Effector memory CD8-positive, alpha-beta T cell (primary cell): ENCODE measurements around the gene FGFR2.
"Not testable (repeated sequence)": the region's sequence is repeated elsewhere in the genome, so short reads cannot be mapped to it uniquely, and the experiment has no call there.

Experiments used
- ATAC-seq: fragments of 150-1000 bp; cut with Tn5 transposase; replicated peaks from 2 replicates; pipeline ENCODE4 v1.10.0; 2021; ENCODE audit warnings: mild to moderate bottlenecking, moderate library complexity
- DNase-seq, 3 experiments: peaks; one replicate each; pipeline ENCODE4 v3.0.0; 2021
- H3K27ac Mint-ChIP-seq, 2 donors: one replicate each; pipeline ENCODE4 v1.8.0; 2022; ENCODE audit warnings: mild to moderate bottlenecking in 2 of 2, mixed read lengths in 2 of 2, moderate library complexity in 2 of 2
- H3K27me3 Mint-ChIP-seq, 2 donors: one replicate each; pipeline ENCODE4 v1.8.0; 2022; ENCODE audit warnings: mixed read lengths in 2 of 2
- H3K36me3 Mint-ChIP-seq: one replicate; pipeline ENCODE4 v1.8.0; 2022; ENCODE audit warnings: mild to moderate bottlenecking, moderate library complexity, mixed read lengths; ENCODE audit not compliant: insufficient read depth
- H3K4me1 Mint-ChIP-seq, 2 donors: one replicate each; pipeline ENCODE4 v1.8.0; 2022; ENCODE audit warnings: low read depth in 2 of 2, mixed read lengths in 2 of 2
- H3K4me3 Mint-ChIP-seq, 2 donors: one replicate each; pipeline ENCODE4 v1.8.0; 2022; ENCODE audit warnings: mild to moderate bottlenecking in 2 of 2, mixed read lengths in 2 of 2, moderate library complexity in 2 of 2
- H3K9me3 Mint-ChIP-seq, 2 donors: one replicate each; pipeline ENCODE4 v1.8.0; 2022; ENCODE audit warnings: mixed read lengths in 2 of 2

The FGFR2 gene

GRCh38 chr10:121526135-121526790 is 72.0 kb downstream of the FGFR2 start:
- H3K36me3 Mint-ChIP-seq = no peaks in the 10 kb centered on the region
- peaks cover 4 to 9% of the 10 kb centered on the region in 2 donors for H3K4me1 Mint-ChIP-seq
- peak overlapping the region; percentile 21 to 52 for H3K27ac Mint-ChIP-seq
- ATAC-seq = no peak
- no peaks in the 10 kb centered on the region for H3K9me3 Mint-ChIP-seq
- H3K4me3 Mint-ChIP-seq = peak overlapping the region in 1 of 2 donors; percentile 20
- DNase-seq = no peak
- H3K27me3 Mint-ChIP-seq = no peaks in the 10 kb centered on the region

- Mint-ChIP-seq H3K4me1 (peaks cover 4 to 9% of the 10 kb centered on the region in 2 donors), H3K27ac (peak overlapping the region in 1 of 2 donors; percentile 47), H3K27me3 (no peaks in the 10 kb centered on the region), H3K9me3 (no peaks in the 10 kb centered on the region), H3K4me3 (no peak overlapping the region), H3K36me3 (no peaks in the 10 kb centered on the region)
- ATAC-seq (no peak), DNase-seq (no peak)
These were observed 72.8 kb downstream of the FGFR2 start for GRCh38 chr10:121525251-121526134.

DNA sequence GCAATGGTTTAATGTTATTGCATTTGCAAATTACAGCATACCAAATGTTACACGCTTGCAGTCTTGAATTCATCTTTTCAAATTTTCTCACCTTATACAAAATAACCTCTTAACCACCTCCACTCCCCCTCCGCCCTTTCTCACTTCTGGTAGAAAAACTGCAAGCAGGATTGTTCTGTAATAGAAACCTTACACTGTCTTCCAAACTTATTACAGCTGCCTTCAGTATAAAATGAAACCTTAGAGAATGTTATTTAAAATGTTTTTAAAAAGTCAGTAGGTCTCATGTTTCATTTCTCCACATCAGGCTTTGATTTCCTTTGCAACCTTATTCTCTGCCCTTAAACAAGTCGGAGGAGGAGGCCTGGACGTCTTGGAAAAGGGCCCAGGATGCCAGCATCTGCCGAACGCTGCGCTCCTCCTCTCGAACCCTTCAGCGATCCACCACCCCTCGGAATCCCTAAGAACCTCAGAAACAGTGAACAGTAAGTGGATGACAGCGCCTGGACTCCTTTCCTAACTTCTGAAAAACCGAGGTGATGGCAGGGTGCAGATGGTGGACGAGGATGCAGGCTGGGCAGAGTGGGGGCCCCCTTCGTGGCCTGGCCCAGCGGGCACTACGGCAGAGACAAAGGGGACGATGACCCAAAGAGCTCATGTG is 74.0 kb downstream of the FGFR2 start:
- peak; percentile 42 for ATAC-seq
- no peaks in the 10 kb centered on the region for H3K36me3 Mint-ChIP-seq
- H3K9me3 Mint-ChIP-seq = no peaks in the 10 kb centered on the region
- H3K27me3 Mint-ChIP-seq = no peaks in the 10 kb centered on the region
- no peak for DNase-seq
- peaks cover 4 to 9% of the 10 kb centered on the region in 2 donors for H3K4me1 Mint-ChIP-seq
- peak overlapping the region; percentile 2 to 87 for H3K27ac Mint-ChIP-seq
- peak overlapping the region; percentile 9 to 39 for H3K4me3 Mint-ChIP-seq

DNA sequence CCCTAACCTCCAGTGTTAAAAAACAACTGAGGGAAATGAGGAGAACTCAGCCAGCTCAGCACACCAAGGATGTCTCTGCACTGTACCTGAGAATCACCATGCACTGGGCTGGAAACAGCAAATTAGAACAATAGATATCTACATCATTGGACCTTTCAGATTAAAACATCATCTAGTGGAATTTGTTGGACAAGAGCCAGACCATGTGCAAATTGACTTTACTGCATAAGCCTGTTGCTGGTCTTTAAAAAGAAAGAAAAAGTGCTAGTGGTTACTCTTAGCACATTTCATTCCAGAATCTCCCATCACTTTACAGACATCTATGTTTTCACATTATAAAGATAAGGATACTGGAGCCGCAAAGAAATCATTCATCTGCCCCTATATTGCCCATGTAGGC is 75.4 kb downstream of the FGFR2 start:
- Mint-ChIP-seq H3K36me3 (no peaks in the 10 kb centered on the region), H3K9me3 (no peaks in the 10 kb centered on the region), H3K4me1 (peaks cover 4 to 9% of the 10 kb centered on the region in 2 donors), H3K27me3 (no peaks in the 10 kb centered on the region), H3K4me3 (no peak overlapping the region), H3K27ac (peak overlapping the region in 1 of 2 donors; percentile 60)
- DNase-seq (no peak), ATAC-seq (no peak)

- Mint-ChIP-seq H3K4me3 (no peak overlapping the region), H3K4me1 (peaks cover 4 to 9% of the 10 kb centered on the region in 2 donors), H3K27me3 (no peaks in the 10 kb centered on the region), H3K36me3 (no peaks in the 10 kb centered on the region), H3K27ac (no peak overlapping the region), H3K9me3 (no peaks in the 10 kb centered on the region)
- ATAC-seq (no peak), DNase-seq (no peak)
These were observed 76.3 kb downstream of the FGFR2 start for GRCh38 chr10:121521794-121522556.

- ATAC-seq, H3K27me3 Mint-ChIP-seq, H3K4me3 Mint-ChIP-seq, DNase-seq, H3K36me3 Mint-ChIP-seq, H3K9me3 Mint-ChIP-seq, H3K27ac Mint-ChIP-seq: not testable (repeated sequence)
- H3K4me1 Mint-ChIP-seq = peaks cover 3 to 14% of the 10 kb centered on the region in 2 donors
These were observed 77.7 kb downstream of the FGFR2 start for GRCh38 chr10:121520526-121520925.

- Mint-ChIP-seq H3K27ac (no peak overlapping the region), H3K9me3 (peaks cover 0 to 1% of the 10 kb centered on the region in 2 donors), H3K4me1 (peaks cover 3 to 14% of the 10 kb centered on the region in 2 donors), H3K4me3 (no peak overlapping the region), H3K36me3 (no peaks in the 10 kb centered on the region), H3K27me3 (no peaks in the 10 kb centered on the region)
- ATAC-seq (no peak), DNase-seq (no peak)
These were observed 78.2 kb downstream of the FGFR2 start for GRCh38 chr10:121519901-121520493.

- no peak overlapping the region for H3K27ac Mint-ChIP-seq
- DNase-seq (no peak), ATAC-seq (no peak)
- peaks cover 4 to 14% of the 10 kb centered on the region in 2 donors for H3K4me1 Mint-ChIP-seq
- H3K9me3 Mint-ChIP-seq = peaks cover 0 to 2% of the 10 kb centered on the region in 2 donors
- H3K36me3 Mint-ChIP-seq = no peaks in the 10 kb centered on the region
- no peak overlapping the region for H3K4me3 Mint-ChIP-seq
- no peaks in the 10 kb centered on the region for H3K27me3 Mint-ChIP-seq
These were observed 78.8 kb downstream of the FGFR2 start for GRCh38 chr10:121519411-121519810.

DNA sequence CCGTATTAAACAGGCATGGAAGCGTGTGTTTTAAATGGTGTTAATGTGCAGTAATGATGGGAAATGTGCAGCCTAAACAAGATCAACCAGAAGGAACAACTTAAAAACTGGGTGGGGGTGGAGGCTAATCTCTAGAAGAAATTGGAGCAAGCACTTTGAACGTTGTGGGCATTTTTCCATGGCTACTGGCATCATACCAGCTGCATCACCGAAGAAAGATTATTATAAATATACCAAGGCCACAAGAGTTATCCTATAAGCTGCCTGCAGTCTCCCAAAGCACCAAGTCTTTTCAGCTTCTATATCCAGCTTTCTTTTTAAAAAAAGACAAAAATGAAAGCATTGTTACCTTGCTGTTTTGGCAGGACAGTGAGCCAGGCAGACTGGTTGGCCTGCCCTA is 79.9 kb downstream of the FGFR2 start:
- DNase-seq = no peak
- Mint-ChIP-seq H3K27me3 (no peaks in the 10 kb centered on the region), H3K4me3 (no peak overlapping the region), H3K36me3 (no peaks in the 10 kb centered on the region), H3K27ac (no peak overlapping the region), H3K9me3 (peaks cover 0 to 2% of the 10 kb centered on the region in 2 donors), H3K4me1 (peaks cover 4 to 9% of the 10 kb centered on the region in 2 donors)
- ATAC-seq = no peak

DNA sequence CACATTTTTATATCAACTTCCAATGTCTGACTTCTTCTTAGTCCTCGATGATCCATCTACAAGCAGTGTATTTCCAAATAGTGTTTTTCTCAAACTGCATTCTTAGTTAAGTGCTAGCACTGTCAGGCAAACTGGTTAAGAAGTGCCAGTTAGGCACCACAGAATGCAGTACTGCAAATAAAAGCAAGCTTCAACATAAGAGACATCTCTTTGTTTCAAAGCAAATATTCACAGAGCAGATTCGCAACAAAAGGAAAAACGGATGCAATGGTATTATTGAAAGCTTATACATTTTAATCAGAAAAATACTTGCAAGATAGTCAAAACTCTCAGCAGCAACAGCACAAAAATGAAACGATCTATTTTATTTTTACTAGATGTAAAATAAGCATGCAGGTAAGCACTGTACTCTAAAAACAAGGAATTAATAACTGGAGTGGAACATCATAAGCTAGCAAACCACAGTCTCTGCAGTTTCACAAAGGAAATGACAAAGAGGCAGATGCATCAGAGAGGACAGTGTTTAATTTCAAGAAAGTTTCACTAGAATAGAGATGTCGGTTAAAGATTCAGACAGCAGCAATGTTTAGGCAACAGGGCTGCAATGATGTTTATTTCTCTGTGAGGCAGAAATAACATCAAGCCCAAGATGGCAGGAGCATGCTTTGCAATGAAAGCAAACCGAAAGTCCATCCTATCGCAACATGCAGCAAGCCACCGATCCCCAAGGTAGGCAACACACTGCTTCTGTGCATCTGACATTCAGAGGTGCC is 82.0 kb downstream of the FGFR2 start:
- Mint-ChIP-seq H3K27me3 (no peaks in the 10 kb centered on the region), H3K4me3 (peak overlapping the region; percentile 42 to 49), H3K9me3 (peaks cover 0 to 2% of the 10 kb centered on the region in 2 donors), H3K4me1 (peaks cover 3 to 5% of the 10 kb centered on the region in 2 donors), H3K36me3 (no peaks in the 10 kb centered on the region), H3K27ac (peak overlapping the region; percentile 8 to 66)
- DNase-seq (no peak), ATAC-seq (peak; percentile 57)

DNA sequence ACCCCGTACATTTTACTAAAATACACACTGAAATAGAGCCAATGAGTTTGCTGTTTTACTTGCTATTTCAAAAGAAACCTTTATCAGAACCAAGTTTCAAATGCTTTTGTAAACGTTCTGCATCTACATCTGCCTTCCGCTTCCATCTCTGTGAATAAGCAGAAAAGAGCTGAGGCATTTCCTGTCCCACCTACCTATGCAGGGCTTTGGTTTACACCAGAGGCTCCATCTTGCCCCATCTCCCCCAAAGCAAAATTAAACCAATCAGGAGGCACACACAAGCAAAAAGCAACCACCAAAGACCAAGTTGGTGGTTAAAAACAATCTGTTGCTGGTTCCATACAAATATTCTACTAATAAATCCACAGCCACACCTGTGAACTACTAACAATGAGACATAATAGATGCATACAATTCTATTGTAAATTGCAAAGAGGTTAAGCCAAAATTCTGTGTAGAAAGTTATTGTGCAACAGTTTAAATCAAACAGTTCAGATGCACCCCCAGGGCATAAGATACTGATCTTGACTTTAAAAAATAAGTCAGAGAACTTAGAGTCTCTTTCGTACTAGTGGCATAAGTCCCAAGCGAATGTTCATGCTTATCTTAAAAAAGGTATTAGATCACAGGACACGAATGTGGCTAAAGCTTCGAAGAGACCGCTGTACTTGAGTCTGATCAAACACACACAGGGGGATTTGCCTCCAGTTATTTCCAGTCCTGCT is 83.9 kb downstream of the FGFR2 start:
- Mint-ChIP-seq H3K4me3 (peak overlapping the region in 1 of 2 donors; percentile 30), H3K27ac (peak overlapping the region in 1 of 2 donors; percentile 9), H3K4me1 (peaks cover 3 to 5% of the 10 kb centered on the region in 2 donors), H3K9me3 (peaks cover 0 to 2% of the 10 kb centered on the region in 2 donors), H3K36me3 (no peaks in the 10 kb centered on the region), H3K27me3 (no peaks in the 10 kb centered on the region)
- DNase-seq = no peak
- peak; percentile 27 for ATAC-seq
